MV-4-11 (cell line): ENCODE results near the gene GCG.

Experiments
- DNase-seq: peaks from one replicate; lab custom pipeline; 2025; lab: John Stamatoyannopoulos, UW

Gene GCG

DNA sequence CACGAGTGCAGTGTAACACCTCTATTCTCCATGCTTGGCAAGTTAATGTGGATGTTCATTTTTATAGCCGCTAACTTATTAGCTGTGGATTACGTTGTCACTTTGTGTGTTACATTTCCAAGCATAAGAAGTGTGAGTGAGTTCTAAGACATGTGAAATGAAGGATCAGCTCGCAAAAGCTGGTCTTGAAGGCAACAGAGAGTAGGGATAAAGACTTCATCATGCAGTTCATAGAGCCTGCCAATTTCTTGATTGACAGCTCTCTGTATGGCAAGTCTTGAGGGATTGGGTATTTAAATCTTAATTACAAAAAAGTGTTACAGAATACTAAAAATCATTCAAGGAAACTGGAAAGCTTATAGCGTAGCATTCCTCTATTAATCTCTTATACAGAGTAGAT, 52.2 kb downstream of the GCG start:
- no peak for DNase-seq
